A673 (cell line): ENCODE data around the gene CDYL2. TPM values are rescaled to one million over a fixed set of nuclear protein-coding genes. Genes with fewer than 3 reads are reported as not detected.

Experiments
- BruUV-seq: library from RNA; stranded (reverse); fragments of 400-500 nt; replicated peaks from 2 replicates; lab custom pipeline; 2021; lab: Mats Ljungman, UMichigan
- CTCF ChIA-PET: fragments of 300-600 bp; sonication (Branson Sonifier 250); formaldehyde crosslinking; loops from one replicate; lab custom pipeline; 2022; ENCODE audit warnings: antibody characterized with exemption; lab: Charles Lee
- POLR2A ChIA-PET: fragments of 300-600 bp; sonication (Branson Sonifier 250); formaldehyde crosslinking; loops from one replicate; lab custom pipeline; 2022; ENCODE audit warnings: antibody characterized with exemption; ENCODE audit not compliant: low non-redundant PET; lab: Charles Lee
- DNase-seq: peaks from one replicate; pipeline ENCODE4 v3.0.0-alpha.2; 2015; ENCODE audit warnings: low spot score
- H3K27ac ChIP-seq: fragments of 200-600 bp; sonication (generic); 2 replicates; pipeline ENCODE4 v1.5.1; 2016; ENCODE audit warnings: mixed run types, low read depth, mild to moderate bottlenecking, mixed read lengths, antibody characterized with exemption, low read length; ENCODE audit not compliant: poor library complexity, severe bottlenecking
- H3K27me3 ChIP-seq: fragments of 200-600 bp; sonication (generic); replicated peaks from 2 replicates; pipeline ENCODE4 v1.6.1; 2017; ENCODE audit warnings: mixed run types, low read depth, mild to moderate bottlenecking, mixed read lengths, antibody characterized with exemption, low read length; ENCODE audit not compliant: insufficient read depth, poor library complexity
- H3K36me3 ChIP-seq: fragments of 200-600 bp; sonication (generic); 2 replicates; pipeline ENCODE4 v1.6.1; 2016; ENCODE audit warnings: mixed run types, mild to moderate bottlenecking, mixed read lengths, antibody characterized with exemption, low read length; ENCODE audit not compliant: insufficient read depth, poor library complexity, severe bottlenecking
- H3K4me1 ChIP-seq: fragments of 200-600 bp; sonication (generic); 2 replicates; pipeline ENCODE4 v1.6.1; 2017; ENCODE audit warnings: mixed run types, mild to moderate bottlenecking, mixed read lengths, antibody characterized with exemption, low read length; ENCODE audit not compliant: insufficient read depth, poor library complexity, severe bottlenecking
- H3K4me3 ChIP-seq: fragments of 200-600 bp; sonication (generic); 2 replicates; pipeline ENCODE4 v1.5.1; 2016; ENCODE audit warnings: low read depth, mixed run types, mild to moderate bottlenecking, mixed read lengths, low read length; ENCODE audit not compliant: poor library complexity, severe bottlenecking
- H3K9me3 ChIP-seq: fragments of 200-600 bp; sonication (generic); 2 replicates; pipeline ENCODE4 v1.6.1; 2016; ENCODE audit warnings: mixed run types, low read depth, mild to moderate bottlenecking, mixed read lengths, antibody characterized with exemption, low read length; ENCODE audit not compliant: poor library complexity, severe bottlenecking
- EZH2 ChIP-seq: fragments of 200-600 bp; sonication (generic); IDR thresholded peaks from 2 replicates; pipeline ENCODE4 v1.6.1; 2017; ENCODE audit warnings: borderline replicate concordance, low read depth, mild to moderate bottlenecking, mixed read lengths, antibody characterized with exemption, low read length; ENCODE audit not compliant: poor library complexity, severe bottlenecking
- intact Hi-C: fragments of 100-400 bp; cut with micrococcal nuclease; formaldehyde crosslinking; loops from one replicate; pipeline ENCODE4 v1.10.0; 2022; ENCODE audit not compliant: unreplicated experiment
- total RNA-seq: library from RNA; stranded (reverse); gene quantifications from 2 replicates; pipeline ENCODE4 v1.2.3, GENCODE V29; 2021
- TF ChIP-seq, protein P1 (sequence below): fragments of 300-800, 200-600 bp; sonication (generic); conservative IDR thresholded peaks from 2 replicates; pipeline ENCODE4 v1.5.1; 2017; ENCODE audit warnings: low read depth, mild to moderate bottlenecking, antibody characterized with exemption, low read length, moderate library complexity, mixed read lengths

The CDYL2 gene
- total RNA-seq, 1 experiment from 2014 or later, result 0.64 TPM

GRCh38 chr16:80837533-80838147 lies 33.2 kb upstream of the CDYL2 start:
- Histone ChIP-seq H3K27ac (no peak overlapping the region), H3K9me3 (peaks cover 6% of the 10 kb centered on the region), H3K4me1 (no peaks in the 10 kb centered on the region), H3K4me3 (no peak overlapping the region), H3K36me3 (no peaks in the 10 kb centered on the region), H3K27me3 (peaks cover 39% of the 10 kb centered on the region)
- BruUV-seq, result no TSS peak
- intact Hi-C loops, result no loop called here
- CTCF ChIA-PET, result no interaction called here
- TF ChIP-seq, protein P1, sequence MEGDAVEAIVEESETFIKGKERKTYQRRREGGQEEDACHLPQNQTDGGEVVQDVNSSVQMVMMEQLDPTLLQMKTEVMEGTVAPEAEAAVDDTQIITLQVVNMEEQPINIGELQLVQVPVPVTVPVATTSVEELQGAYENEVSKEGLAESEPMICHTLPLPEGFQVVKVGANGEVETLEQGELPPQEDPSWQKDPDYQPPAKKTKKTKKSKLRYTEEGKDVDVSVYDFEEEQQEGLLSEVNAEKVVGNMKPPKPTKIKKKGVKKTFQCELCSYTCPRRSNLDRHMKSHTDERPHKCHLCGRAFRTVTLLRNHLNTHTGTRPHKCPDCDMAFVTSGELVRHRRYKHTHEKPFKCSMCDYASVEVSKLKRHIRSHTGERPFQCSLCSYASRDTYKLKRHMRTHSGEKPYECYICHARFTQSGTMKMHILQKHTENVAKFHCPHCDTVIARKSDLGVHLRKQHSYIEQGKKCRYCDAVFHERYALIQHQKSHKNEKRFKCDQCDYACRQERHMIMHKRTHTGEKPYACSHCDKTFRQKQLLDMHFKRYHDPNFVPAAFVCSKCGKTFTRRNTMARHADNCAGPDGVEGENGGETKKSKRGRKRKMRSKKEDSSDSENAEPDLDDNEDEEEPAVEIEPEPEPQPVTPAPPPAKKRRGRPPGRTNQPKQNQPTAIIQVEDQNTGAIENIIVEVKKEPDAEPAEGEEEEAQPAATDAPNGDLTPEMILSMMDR, result no peak
- TF ChIP-seq EZH2, result no peak
- DNase-seq, result no peak
- POLR2A ChIA-PET, result no interaction called here

DNA sequence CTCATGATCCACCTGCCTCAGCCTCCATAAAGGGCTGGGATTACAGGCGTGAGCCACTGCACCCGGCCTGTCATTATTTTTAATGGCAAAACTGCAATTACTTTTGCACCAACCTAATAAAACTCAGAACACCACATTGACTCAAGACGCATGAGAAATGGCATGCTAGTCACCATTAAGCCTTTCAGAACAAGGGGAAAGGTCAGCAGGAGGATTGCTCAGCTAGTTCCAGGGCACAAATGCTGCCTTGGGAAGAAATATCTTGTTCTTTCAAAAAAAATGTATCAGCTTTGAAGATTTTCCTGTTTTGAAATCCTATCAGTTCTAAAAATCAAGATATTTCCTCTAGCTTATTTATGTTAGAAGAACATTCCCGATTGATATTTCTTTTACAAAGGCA lies 32.4 kb upstream of the CDYL2 start:
- H3K4me1 ChIP-seq, result no peaks in the 10 kb centered on the region
- no peaks in the 10 kb centered on the region for H3K36me3 ChIP-seq
- no peak overlapping the region for H3K4me3 ChIP-seq
- no peak for DNase-seq
- POLR2A ChIA-PET, result no interaction called here
- peaks cover 6% of the 10 kb centered on the region for H3K9me3 ChIP-seq
- BruUV-seq, result no TSS peak
- TF ChIP-seq EZH2, result no peak
- TF ChIP-seq, protein P1, result no peak
- peaks cover 39% of the 10 kb centered on the region for H3K27me3 ChIP-seq
- no peak overlapping the region for H3K27ac ChIP-seq
- intact Hi-C loops, result no loop called here
- CTCF ChIA-PET, result no interaction called here

GRCh38 chr16:80836202-80836601 lies 31.8 kb upstream of the CDYL2 start:
- TF ChIP-seq, protein P1, result no peak
- CTCF ChIA-PET, result no interaction called here
- BruUV-seq, result no TSS peak
- no peaks in the 10 kb centered on the region for H3K4me1 ChIP-seq
- no peak overlapping the region for H3K27ac ChIP-seq
- intact Hi-C loops, result no loop called here
- H3K4me3 ChIP-seq, result no peak overlapping the region
- peaks cover 1% of the 10 kb centered on the region for H3K9me3 ChIP-seq
- POLR2A ChIA-PET, result no interaction called here
- H3K36me3 ChIP-seq, result no peaks in the 10 kb centered on the region
- no peak for DNase-seq
- H3K27me3 ChIP-seq, result peaks cover 39% of the 10 kb centered on the region
